GM23338 (cell line): Measurements from ENCODE around the gene CCDC28A. TPM values are rescaled to one million over a fixed set of nuclear protein-coding genes. Genes with fewer than 3 reads are reported as not detected.

Source experiments
- ATAC-seq: fragments of 200-7000 bp; cut with Tn5 transposase; 3 replicates; pipeline ENCODE4 v1.9.1; 2020
- DNase-seq: peaks from one replicate; pipeline ENCODE4 v3.0.0-alpha.2; 2015; ENCODE audit warnings: low spot score
- H2AFZ ChIP-seq: fragments of 200-600 bp; sonication (generic); 2 replicates; pipeline ENCODE4 v1.8.0; 2016; ENCODE audit warnings: antibody characterized with exemption, mild to moderate bottlenecking, moderate library complexity
- H3F3A ChIP-seq: fragments of 200-600 bp; sonication (generic); replicated peaks from 2 replicates; pipeline ENCODE4 v1.8.0; 2017; ENCODE audit warnings: antibody characterized with exemption, mixed run types, low read depth
- H3K27ac ChIP-seq: fragments of 200-600 bp; sonication (generic); 2 replicates; pipeline ENCODE4 v1.6.1; 2016; ENCODE audit warnings: low read depth
- H3K27me3 ChIP-seq: fragments of 200-600 bp; sonication (generic); 2 replicates; pipeline ENCODE4 v1.8.0; 2016; ENCODE audit warnings: mild to moderate bottlenecking, mixed run types, moderate library complexity; ENCODE audit not compliant: insufficient read depth
- H3K36me3 ChIP-seq: fragments of 200-600 bp; sonication (generic); 2 replicates; pipeline ENCODE4 v1.8.0; 2016; ENCODE audit warnings: mild to moderate bottlenecking; ENCODE audit not compliant: insufficient read depth
- H3K4me1 ChIP-seq: fragments of 200-600 bp; sonication (generic); 2 replicates; pipeline ENCODE4 v1.8.0; 2016; ENCODE audit warnings: mild to moderate bottlenecking, moderate library complexity; ENCODE audit not compliant: insufficient read depth
- H3K4me2 ChIP-seq: fragments of 200-600 bp; sonication (generic); 2 replicates; pipeline ENCODE4 v1.7.1; 2017; ENCODE audit warnings: mixed run types
- H3K4me3 ChIP-seq: fragments of 200-600 bp; sonication (generic); 2 replicates; pipeline ENCODE4 v1.6.1; 2016; ENCODE audit warnings: mixed run types
- H3K79me2 ChIP-seq: fragments of 200-600 bp; sonication (generic); replicated peaks from 2 replicates; pipeline ENCODE4 v1.8.0; 2017; ENCODE audit warnings: mild to moderate bottlenecking; ENCODE audit not compliant: insufficient read depth
- H3K9me2 ChIP-seq: fragments of 200-600 bp; sonication (generic); 2 replicates; pipeline ENCODE4 v1.8.0; 2017; ENCODE audit not compliant: insufficient read depth
- H4K20me1 ChIP-seq: fragments of 200-600 bp; sonication (generic); replicated peaks from 2 replicates; pipeline ENCODE4 v1.8.0; 2017; ENCODE audit warnings: mild to moderate bottlenecking; ENCODE audit not compliant: insufficient read depth
- H3K27ac Mint-ChIP-seq: 2 replicates; pipeline ENCODE4 v1.8.0; 2020; ENCODE audit warnings: inconsistent platforms, mild to moderate bottlenecking, moderate library complexity, mixed read lengths
- H3K27me3 Mint-ChIP-seq: 3 replicates; pipeline ENCODE4 v1.8.0; 2022; ENCODE audit warnings: low read depth, mild to moderate bottlenecking, moderate library complexity, mixed read lengths, inconsistent platforms; ENCODE audit not compliant: insufficient read depth, poor library complexity
- H3K36me3 Mint-ChIP-seq: 3 replicates; pipeline ENCODE4 v1.8.0; 2021; ENCODE audit warnings: low read depth, mild to moderate bottlenecking, inconsistent platforms, moderate library complexity, mixed read lengths
- H3K4me1 Mint-ChIP-seq: 3 replicates; pipeline ENCODE4 v1.8.0; 2020; ENCODE audit warnings: mild to moderate bottlenecking, inconsistent platforms, mixed read lengths
- H3K4me3 Mint-ChIP-seq: 3 replicates; pipeline ENCODE4 v1.8.0; 2021; ENCODE audit warnings: moderate library complexity, mild to moderate bottlenecking, inconsistent platforms, mixed read lengths
- H3K9me3 Mint-ChIP-seq: 3 replicates; pipeline ENCODE4 v1.8.0; 2020; ENCODE audit warnings: moderate library complexity, mild to moderate bottlenecking, inconsistent platforms, mixed read lengths
- CREB1 ChIP-seq: fragments of 250-450 bp; sonication (Bioruptor Pico); IDR thresholded peaks from 2 replicates; pipeline ENCODE4 v1.5.0; 2020; ENCODE audit warnings: low read depth, mild to moderate bottlenecking, moderate library complexity
- EZH2phosphoT487 ChIP-seq: fragments of 200-600 bp; sonication (generic); IDR thresholded peaks from one replicate; pipeline ENCODE4 v1.8.1; 2018; ENCODE audit warnings: antibody characterized with exemption; ENCODE audit not compliant: unreplicated experiment
- NANOG ChIP-seq: IDR thresholded peaks from 2 replicates; pipeline ENCODE4 v1.6.1; 2016; ENCODE audit warnings: antibody characterized with exemption, borderline replicate concordance
- STAT1 ChIP-seq: IDR thresholded peaks from one replicate; pipeline ENCODE4 v1.6.1; 2016; ENCODE audit warnings: antibody characterized with exemption; ENCODE audit not compliant: unreplicated experiment
- ZNF114 ChIP-seq: fragments of 250-450 bp; sonication (Bioruptor Pico); IDR thresholded peaks from 2 replicates; pipeline ENCODE4 v1.5.0; 2020; ENCODE audit warnings: mild to moderate bottlenecking, moderate library complexity
- polyA plus RNA-seq: library from polyadenylated mRNA; unstranded; fragments of >200 nt; fragmentation: Nextera tagmentation; extraction: Ambion mirVana; gene quantifications from 2 replicates; pipeline ENCODE4 v1.2.1, GENCODE V29; 2016
- total RNA-seq: library from RNA; depleted of rRNA; stranded (reverse); fragments of >200 nt; shearing (Covaris generic); gene quantifications from 2 replicates; pipeline ENCODE4 v1.2.3, GENCODE V29; 2014
- TF ChIP-seq, protein P1 (sequence below), 2 experiments: fragments of 200-600 bp in 1 of 2; sonication (generic) in 1 of 2; conservative IDR thresholded peaks; 2 replicates each; pipeline versions ENCODE4 v1.5.1 to v1.6.1; 2016 to 2017; ENCODE audit warnings: antibody characterized with exemption in 2 of 2, low read depth in 2 of 2, mild to moderate bottlenecking in 2 of 2, moderate library complexity in 1 of 2
- TF ChIP-seq, protein P2 (sequence below): fragments of 250-450 bp; sonication (Bioruptor Pico); IDR thresholded peaks from 2 replicates; pipeline ENCODE4 v1.5.0; 2020; ENCODE audit warnings: mild to moderate bottlenecking, moderate library complexity

Gene CCDC28A
- total and polyA plus RNA-seq, 2 experiments from 2014 or later = 11.2 to 14.0 TPM

DNA sequence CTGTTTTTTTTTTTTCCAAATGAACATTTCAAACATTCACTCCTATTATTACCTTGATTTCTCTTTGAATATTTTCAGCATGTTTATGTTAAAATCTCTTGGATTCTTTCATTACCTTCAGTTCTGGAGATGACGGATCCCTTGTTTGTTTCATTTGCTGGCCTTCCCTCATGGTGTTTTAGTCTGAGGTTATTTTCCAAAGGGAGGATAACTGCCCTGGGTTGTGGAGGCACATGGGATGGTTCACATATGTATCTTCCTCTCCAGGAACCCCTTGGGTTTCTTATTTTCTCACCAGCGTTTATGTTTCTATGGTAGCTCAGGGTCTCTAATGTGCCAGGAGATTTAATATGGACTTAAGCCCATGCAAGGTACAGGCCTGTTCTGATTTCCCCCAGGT, 58.6 kb downstream of the CCDC28A start:
- peaks cover 15% of the 10 kb centered on the region for H3K4me1 ChIP-seq
- ATAC-seq (no peak), DNase-seq (no peak)
- peaks cover 2% of the 10 kb centered on the region for H3K27me3 Mint-ChIP-seq
- no peaks in the 10 kb centered on the region for H3K36me3 Mint-ChIP-seq
- no peak overlapping the region for H3K4me2 ChIP-seq
- H3K36me3 ChIP-seq = no peaks in the 10 kb centered on the region
- TF ChIP-seq, protein P1, sequence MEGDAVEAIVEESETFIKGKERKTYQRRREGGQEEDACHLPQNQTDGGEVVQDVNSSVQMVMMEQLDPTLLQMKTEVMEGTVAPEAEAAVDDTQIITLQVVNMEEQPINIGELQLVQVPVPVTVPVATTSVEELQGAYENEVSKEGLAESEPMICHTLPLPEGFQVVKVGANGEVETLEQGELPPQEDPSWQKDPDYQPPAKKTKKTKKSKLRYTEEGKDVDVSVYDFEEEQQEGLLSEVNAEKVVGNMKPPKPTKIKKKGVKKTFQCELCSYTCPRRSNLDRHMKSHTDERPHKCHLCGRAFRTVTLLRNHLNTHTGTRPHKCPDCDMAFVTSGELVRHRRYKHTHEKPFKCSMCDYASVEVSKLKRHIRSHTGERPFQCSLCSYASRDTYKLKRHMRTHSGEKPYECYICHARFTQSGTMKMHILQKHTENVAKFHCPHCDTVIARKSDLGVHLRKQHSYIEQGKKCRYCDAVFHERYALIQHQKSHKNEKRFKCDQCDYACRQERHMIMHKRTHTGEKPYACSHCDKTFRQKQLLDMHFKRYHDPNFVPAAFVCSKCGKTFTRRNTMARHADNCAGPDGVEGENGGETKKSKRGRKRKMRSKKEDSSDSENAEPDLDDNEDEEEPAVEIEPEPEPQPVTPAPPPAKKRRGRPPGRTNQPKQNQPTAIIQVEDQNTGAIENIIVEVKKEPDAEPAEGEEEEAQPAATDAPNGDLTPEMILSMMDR (conservative IDR thresholded peaks at IDR 0.05; ENCODE audit: low read depth in 2 of 2) = no peak
- no peak for TF ChIP-seq STAT1
- peaks cover 10% of the 10 kb centered on the region for H3K4me1 Mint-ChIP-seq
- no peaks in the 10 kb centered on the region for H3F3A ChIP-seq
- H2AFZ ChIP-seq = no peak overlapping the region
- H3K4me3 Mint-ChIP-seq = no peak overlapping the region
- H3K27ac Mint-ChIP-seq = no peak overlapping the region
- H3K4me3 ChIP-seq = no peak overlapping the region
- no peaks in the 10 kb centered on the region; the same call in 2 of the 3 replicates for H3K9me3 Mint-ChIP-seq
- no peaks in the 10 kb centered on the region for H3K27me3 ChIP-seq
- no peaks in the 10 kb centered on the region for H3K9me2 ChIP-seq
- H3K27ac ChIP-seq = no peak overlapping the region
- H4K20me1 ChIP-seq = no peaks in the 10 kb centered on the region
- H3K79me2 ChIP-seq = no peaks in the 10 kb centered on the region

DNA sequence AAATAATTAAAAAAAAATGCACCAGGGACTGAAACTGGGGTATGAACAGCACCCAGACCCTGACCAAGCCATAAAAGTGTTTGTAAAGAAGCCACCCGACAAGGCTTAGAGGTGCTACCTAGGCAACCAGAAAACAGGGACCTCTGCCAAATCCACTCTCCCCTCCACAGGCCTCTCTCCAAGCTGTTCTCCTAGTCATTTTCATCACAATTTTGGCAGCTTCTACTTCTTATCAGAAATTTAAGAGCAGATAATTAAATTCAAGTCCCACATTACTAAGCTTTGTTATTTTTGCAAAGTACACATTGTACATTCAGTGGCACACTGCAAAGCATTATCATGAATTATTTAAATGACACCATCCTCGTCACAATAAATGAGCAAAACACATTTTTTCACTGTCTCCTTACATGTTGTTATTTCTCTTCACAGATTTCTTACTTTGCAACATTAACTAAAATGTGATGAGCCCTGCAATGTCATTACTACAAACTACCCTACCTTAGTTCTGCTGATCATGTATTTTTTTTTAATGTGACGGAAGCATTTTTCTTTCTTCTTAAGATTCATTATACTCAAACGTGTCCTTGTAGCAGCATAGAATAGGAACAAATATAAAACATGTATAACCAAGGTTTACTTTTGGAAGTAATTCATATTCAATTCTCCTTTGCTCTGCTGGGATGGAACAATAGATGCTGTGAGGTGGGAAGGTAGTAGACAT, 60.4 kb downstream of the CCDC28A start:
- no peak for ATAC-seq
- Histone ChIP-seq H3K79me2 (no peaks in the 10 kb centered on the region), H3K36me3 (no peaks in the 10 kb centered on the region), H3K4me2 (no peak overlapping the region), H3K4me1 (peaks cover 3% of the 10 kb centered on the region; the same call in 1 of the 2 replicates), H3F3A (no peaks in the 10 kb centered on the region), H4K20me1 (no peaks in the 10 kb centered on the region), H3K9me2 (no peaks in the 10 kb centered on the region), H3K4me3 (no peak overlapping the region), H3K27ac (no peak overlapping the region), H2AFZ (0 out of 2 replicates have a peak overlapping the region, but pooled peaks have one; percentile 47), H3K27me3 (no peaks in the 10 kb centered on the region)
- no peak overlapping the region for H3K4me3 Mint-ChIP-seq
- no peaks in the 10 kb centered on the region for H3K36me3 Mint-ChIP-seq
- no peak for TF ChIP-seq NANOG
- no peak for TF ChIP-seq ZNF114
- no peak for TF ChIP-seq STAT1
- H3K27ac Mint-ChIP-seq = no peak overlapping the region
- no peak for DNase-seq
- H3K27me3 Mint-ChIP-seq = peaks cover 2% of the 10 kb centered on the region
- peaks cover 2% of the 10 kb centered on the region; the same call in 2 of the 3 replicates for H3K4me1 Mint-ChIP-seq
- no peaks in the 10 kb centered on the region; the same call in 2 of the 3 replicates for H3K9me3 Mint-ChIP-seq

DNA sequence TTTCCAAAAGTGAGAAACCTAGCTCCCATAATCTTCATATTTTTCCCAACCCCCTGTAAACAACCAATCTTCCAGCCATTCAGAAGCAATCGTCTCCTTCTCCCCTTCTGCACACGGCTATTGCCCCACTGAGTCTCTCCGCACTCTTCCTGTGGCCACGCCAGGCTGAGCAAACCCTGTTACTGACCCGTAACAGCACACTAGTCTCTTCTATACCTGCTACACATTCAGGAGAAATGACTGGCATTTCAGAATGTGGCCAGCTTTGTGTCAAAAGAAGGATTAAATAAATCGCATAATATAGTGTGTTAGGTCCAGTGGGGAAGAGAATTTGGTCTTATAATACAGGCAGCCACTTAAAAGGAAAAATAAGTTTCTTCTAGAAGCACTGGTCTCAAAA, 63.7 kb downstream of the CCDC28A start:
- Mint-ChIP-seq H3K27ac (no peak overlapping the region), H3K4me1 (no peaks in the 10 kb centered on the region)
- H4K20me1 ChIP-seq = no peaks in the 10 kb centered on the region

More for the DNA sequence above, 63.7 kb downstream of the CCDC28A start:
- no peak for DNase-seq
- Histone ChIP-seq H3K79me2 (no peaks in the 10 kb centered on the region), H2AFZ (peak overlapping the region; percentile 25; the same call in 1 of the 2 replicates), H3K4me1 (no peaks in the 10 kb centered on the region), H3K36me3 (no peaks in the 10 kb centered on the region), H3F3A (no peaks in the 10 kb centered on the region), H3K27me3 (no peaks in the 10 kb centered on the region), H3K4me2 (no peak overlapping the region), H3K9me2 (no peaks in the 10 kb centered on the region), H3K27ac (no peak overlapping the region), H3K4me3 (no peak overlapping the region)
- no peak for ATAC-seq
- TF ChIP-seq CREB1 (CRISPR knock-in tag) = no peak
- TF ChIP-seq EZH2phosphoT487 = no peak
- TF ChIP-seq, protein P2, sequence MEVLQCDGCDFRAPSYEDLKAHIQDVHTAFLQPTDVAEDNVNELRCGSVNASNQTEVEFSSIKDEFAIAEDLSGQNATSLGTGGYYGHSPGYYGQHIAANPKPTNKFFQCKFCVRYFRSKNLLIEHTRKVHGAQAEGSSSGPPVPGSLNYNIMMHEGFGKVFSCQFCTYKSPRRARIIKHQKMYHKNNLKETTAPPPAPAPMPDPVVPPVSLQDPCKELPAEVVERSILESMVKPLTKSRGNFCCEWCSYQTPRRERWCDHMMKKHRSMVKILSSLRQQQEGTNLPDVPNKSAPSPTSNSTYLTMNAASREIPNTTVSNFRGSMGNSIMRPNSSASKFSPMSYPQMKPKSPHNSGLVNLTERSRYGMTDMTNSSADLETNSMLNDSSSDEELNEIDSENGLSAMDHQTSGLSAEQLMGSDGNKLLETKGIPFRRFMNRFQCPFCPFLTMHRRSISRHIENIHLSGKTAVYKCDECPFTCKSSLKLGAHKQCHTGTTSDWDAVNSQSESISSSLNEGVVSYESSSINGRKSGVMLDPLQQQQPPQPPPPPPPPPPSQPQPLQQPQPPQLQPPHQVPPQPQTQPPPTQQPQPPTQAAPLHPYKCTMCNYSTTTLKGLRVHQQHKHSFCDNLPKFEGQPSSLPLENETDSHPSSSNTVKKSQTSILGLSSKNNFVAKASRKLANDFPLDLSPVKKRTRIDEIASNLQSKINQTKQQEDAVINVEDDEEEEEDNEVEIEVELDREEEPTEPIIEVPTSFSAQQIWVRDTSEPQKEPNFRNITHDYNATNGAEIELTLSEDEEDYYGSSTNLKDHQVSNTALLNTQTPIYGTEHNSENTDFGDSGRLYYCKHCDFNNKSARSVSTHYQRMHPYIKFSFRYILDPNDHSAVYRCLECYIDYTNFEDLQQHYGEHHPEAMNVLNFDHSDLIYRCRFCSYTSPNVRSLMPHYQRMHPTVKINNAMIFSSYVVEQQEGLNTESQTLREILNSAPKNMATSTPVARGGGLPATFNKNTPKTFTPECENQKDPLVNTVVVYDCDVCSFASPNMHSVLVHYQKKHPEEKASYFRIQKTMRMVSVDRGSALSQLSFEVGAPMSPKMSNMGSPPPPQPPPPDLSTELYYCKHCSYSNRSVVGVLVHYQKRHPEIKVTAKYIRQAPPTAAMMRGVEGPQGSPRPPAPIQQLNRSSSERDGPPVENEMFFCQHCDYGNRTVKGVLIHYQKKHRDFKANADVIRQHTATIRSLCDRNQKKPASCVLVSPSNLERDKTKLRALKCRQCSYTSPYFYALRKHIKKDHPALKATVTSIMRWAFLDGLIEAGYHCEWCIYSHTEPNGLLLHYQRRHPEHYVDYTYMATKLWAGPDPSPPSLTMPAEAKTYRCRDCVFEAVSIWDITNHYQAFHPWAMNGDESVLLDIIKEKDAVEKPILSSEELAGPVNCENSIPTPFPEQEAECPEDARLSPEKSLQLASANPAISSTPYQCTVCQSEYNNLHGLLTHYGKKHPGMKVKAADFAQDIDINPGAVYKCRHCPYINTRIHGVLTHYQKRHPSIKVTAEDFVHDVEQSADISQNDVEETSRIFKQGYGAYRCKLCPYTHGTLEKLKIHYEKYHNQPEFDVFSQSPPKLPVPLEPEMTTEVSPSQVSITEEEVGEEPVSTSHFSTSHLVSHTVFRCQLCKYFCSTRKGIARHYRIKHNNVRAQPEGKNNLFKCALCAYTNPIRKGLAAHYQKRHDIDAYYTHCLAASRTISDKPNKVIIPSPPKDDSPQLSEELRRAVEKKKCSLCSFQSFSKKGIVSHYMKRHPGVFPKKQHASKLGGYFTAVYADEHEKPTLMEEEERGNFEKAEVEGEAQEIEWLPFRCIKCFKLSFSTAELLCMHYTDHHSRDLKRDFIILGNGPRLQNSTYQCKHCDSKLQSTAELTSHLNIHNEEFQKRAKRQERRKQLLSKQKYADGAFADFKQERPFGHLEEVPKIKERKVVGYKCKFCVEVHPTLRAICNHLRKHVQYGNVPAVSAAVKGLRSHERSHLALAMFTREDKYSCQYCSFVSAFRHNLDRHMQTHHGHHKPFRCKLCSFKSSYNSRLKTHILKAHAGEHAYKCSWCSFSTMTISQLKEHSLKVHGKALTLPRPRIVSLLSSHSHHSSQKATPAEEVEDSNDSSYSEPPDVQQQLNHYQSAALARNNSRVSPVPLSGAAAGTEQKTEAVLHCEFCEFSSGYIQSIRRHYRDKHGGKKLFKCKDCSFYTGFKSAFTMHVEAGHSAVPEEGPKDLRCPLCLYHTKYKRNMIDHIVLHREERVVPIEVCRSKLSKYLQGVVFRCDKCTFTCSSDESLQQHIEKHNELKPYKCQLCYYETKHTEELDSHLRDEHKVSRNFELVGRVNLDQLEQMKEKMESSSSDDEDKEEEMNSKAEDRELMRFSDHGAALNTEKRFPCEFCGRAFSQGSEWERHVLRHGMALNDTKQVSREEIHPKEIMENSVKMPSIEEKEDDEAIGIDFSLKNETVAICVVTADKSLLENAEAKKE (CRISPR knock-in tag) = no peak
- Mint-ChIP-seq H3K4me3 (no peak overlapping the region), H3K9me3 (peaks cover 2% of the 10 kb centered on the region; the same call in 1 of the 3 replicates), H3K36me3 (no peaks in the 10 kb centered on the region), H3K27me3 (peaks cover 2% of the 10 kb centered on the region)
